ENCODE data around the gene UMAD1. TPM values are rescaled to one million over a fixed set of nuclear protein-coding genes. Genes with fewer than 3 reads are reported as not detected.

Gene UMAD1
- total and polyA plus RNA-seq, 2 of the 4 experiments (the other 2 are of a cell fraction), result 5.2 to 8.4 TPM

- CTCF ChIA-PET, result interaction anchor here (0.6 kb wide), 1 partner anchor 49 kb away, joined by 3 read pairs; no protein-coding TSS in a partner anchor
- intact Hi-C loops (cut with micrococcal nuclease) (no loop called here), dilution Hi-C loops (cut with HindIII; ENCODE audit: low sequenced_read_pairs, unreplicated experiment) (no loop called here), in situ Hi-C loops (cut with MboI; ENCODE audit: low sequenced_read_pairs) (no loop called here)
- Histone ChIP-seq H3K79me1 (ENCODE audit: low read depth in 1 of 2, low read length in 2 of 2) (no peaks in the 10 kb centered on the region), H3K27ac (ENCODE audit: insufficient read depth, low read length) (no peak overlapping the region), H4K91ac (ENCODE audit: insufficient read depth, low read depth, low read length) (no peak overlapping the region), H3K27me3 (ENCODE audit: control insufficient read depth, insufficient read depth, low read length) (no peaks in the 10 kb centered on the region), H3K14ac (replicated peaks; ENCODE audit: low read depth, low read length) (no peak overlapping the region), H2BK120ac (ENCODE audit: low read depth, low read length) (no peak overlapping the region), H2AFZ (replicated peaks; ENCODE audit: low read length, poor library complexity) (no peak overlapping the region), H4K8ac (ENCODE audit: low read depth in 2 of 2, low read length in 2 of 2) (no peak overlapping the region), H3K4me3 (ENCODE audit: insufficient read depth, low read depth, low read length) (no peak overlapping the region), H2BK5ac (ENCODE audit: low read depth, low read length, poor library complexity, severe bottlenecking) (no peak overlapping the region), H4K5ac (ENCODE audit: low read depth, low read length) (no peak overlapping the region), H3K4me1 (ENCODE audit: control insufficient read depth, insufficient read depth, low read length) (no peaks in the 10 kb centered on the region), H3K23ac (ENCODE audit: low read depth, low read length) (no peak overlapping the region), H3K4me2 (ENCODE audit: low read depth, low read length) (no peak overlapping the region), H2BK15ac (ENCODE audit: low read depth, low read length) (no peak overlapping the region), H3K56ac (ENCODE audit: extremely low read depth, insufficient read depth, low read length) (no peak overlapping the region), H3K4ac (ENCODE audit: low read depth, low read length) (no peak overlapping the region), H2AK5ac (ENCODE audit: low read depth, low read length) (no peak overlapping the region), H2BK20ac (ENCODE audit: low read depth, low read length) (no peak overlapping the region), H3K36me3 (ENCODE audit: control insufficient read depth, insufficient read depth, low read length) (no peaks in the 10 kb centered on the region), H3K9me1 (ENCODE audit: insufficient read depth, low read length) (no peaks in the 10 kb centered on the region), H4K20me1 (ENCODE audit: insufficient read depth, low read length) (no peaks in the 10 kb centered on the region), H3K9ac (ENCODE audit: low read depth, low read length) (no peak overlapping the region), H3K9me3 (ENCODE audit: control insufficient read depth, insufficient read depth, low read length) (no peaks in the 10 kb centered on the region), H3K18ac (ENCODE audit: low read depth, low read length) (no peak overlapping the region), H2AK9ac (replicated peaks; ENCODE audit: low read depth, low read length, poor library complexity) (no peak overlapping the region)
- DNase-seq, result peak; percentile 87
- ATAC-seq (ENCODE audit: low read depth), result peak; percentile 93
- no TSS peak for BruUV-seq (replicated peaks)
- WGBS, 2 experiments (ENCODE audit: extremely low coverage in 2 of 2, insufficient read length in 1 of 2), result no CpG with 5 or more reads among the region's 1 CpG
- TF ChIP-seq RCOR1 (IDR thresholded peaks at IDR 0.05; ENCODE audit: insufficient replicate concordance, low read length) (peak; percentile 87), BHLHE40 (IDR thresholded peaks at IDR 0.05; ENCODE audit: low read depth, low read length) (no peak)
- POLR2A ChIA-PET (ENCODE audit: unreplicated experiment), result no interaction called here
These were observed 220.7 kb downstream of the UMAD1 start for GRCh38 chr7:7861211-7861633.
